Neuronal stem cell (in vitro differentiated cells): Measurements from ENCODE around the gene FAM131B.

Source experiments
- DNase-seq: peaks from one replicate; pipeline ENCODE4 v3.0.0-alpha.2; 2013; ENCODE audit warnings: low spot score
- H2AFZ ChIP-seq: one replicate; pipeline ENCODE4 v1.6.1; 2013; ENCODE audit warnings: mild to moderate bottlenecking, low read length, inconsistent platforms
- H2AK5ac ChIP-seq: 2 replicates; pipeline ENCODE4 v1.6.1; 2013; ENCODE audit warnings: low read depth, mild to moderate bottlenecking, inconsistent platforms, low read length, moderate library complexity, mixed read lengths
- H2BK120ac ChIP-seq: 2 replicates; pipeline ENCODE4 v1.6.1; 2013; ENCODE audit warnings: low read depth, mild to moderate bottlenecking, inconsistent platforms, low read length, moderate library complexity, mixed read lengths
- H2BK12ac ChIP-seq: one replicate; pipeline ENCODE4 v1.6.1; 2013; ENCODE audit warnings: low read length, inconsistent platforms
- H2BK15ac ChIP-seq: 2 replicates; pipeline ENCODE4 v1.6.1; 2013; ENCODE audit warnings: mild to moderate bottlenecking, low read length, inconsistent platforms, mixed read lengths
- H2BK5ac ChIP-seq: one replicate; pipeline ENCODE4 v1.6.1; 2013; ENCODE audit warnings: inconsistent platforms, mild to moderate bottlenecking, low read length, moderate library complexity
- H3K14ac ChIP-seq: one replicate; pipeline ENCODE4 v1.6.1; 2013; ENCODE audit warnings: low read length, inconsistent platforms
- H3K18ac ChIP-seq: 2 replicates; pipeline ENCODE4 v1.6.1; 2013; ENCODE audit warnings: low read length, inconsistent platforms
- H3K23ac ChIP-seq: 2 replicates; pipeline ENCODE4 v1.6.1; 2013; ENCODE audit warnings: low read depth, mild to moderate bottlenecking, mixed read lengths, low read length, inconsistent platforms; ENCODE audit not compliant: poor library complexity
- H3K27ac ChIP-seq: replicated peaks from 3 replicates; pipeline ENCODE4 v1.5.1; 2013; ENCODE audit warnings: low read length, inconsistent platforms
- H3K27me3 ChIP-seq, 3 experiments: 2 replicates each; pipeline ENCODE4 v1.6.1; 2013; ENCODE audit warnings: low read length in 3 of 3, mild to moderate bottlenecking in 2 of 3, inconsistent platforms in 1 of 3, low read depth in 1 of 3, mixed read lengths in 1 of 3, moderate library complexity in 1 of 3; ENCODE audit not compliant: control insufficient read depth in 3 of 3, insufficient read depth in 3 of 3
- H3K36me3 ChIP-seq, 2 donors: replicated peaks in 1 of 2; 2 replicates each; pipeline ENCODE4 v1.6.1; 2013; ENCODE audit warnings: low read length in 2 of 2; ENCODE audit not compliant: control insufficient read depth in 2 of 2, insufficient read depth in 2 of 2
- H3K4ac ChIP-seq: 2 replicates; pipeline ENCODE4 v1.6.1; 2013; ENCODE audit warnings: inconsistent platforms, mild to moderate bottlenecking, low read length, moderate library complexity
- H3K4me1 ChIP-seq, 2 donors: 1 replicate in 1 of 2; 2 replicates in 1 of 2; pipeline ENCODE4 v1.6.1; 2013; ENCODE audit warnings: low read length in 2 of 2, low read depth in 1 of 2; ENCODE audit not compliant: control insufficient read depth in 2 of 2, insufficient read depth in 1 of 2
- H3K4me2 ChIP-seq: one replicate; pipeline ENCODE4 v1.6.1; 2013; ENCODE audit warnings: mild to moderate bottlenecking, low read length, inconsistent platforms; ENCODE audit not compliant: insufficient read depth, poor library complexity, severe bottlenecking
- H3K4me3 ChIP-seq, 2 donors: 2 replicates each; pipeline ENCODE4 v1.5.1; 2013; ENCODE audit warnings: low read length in 2 of 2, mild to moderate bottlenecking in 2 of 2, inconsistent platforms in 1 of 2, moderate library complexity in 1 of 2
- H3K79me1 ChIP-seq: one replicate; pipeline ENCODE4 v1.6.1; 2013; ENCODE audit warnings: low read depth, mild to moderate bottlenecking, inconsistent platforms, low read length, moderate library complexity
- H3K9ac ChIP-seq: one replicate; pipeline ENCODE4 v1.6.1; 2013; ENCODE audit warnings: mild to moderate bottlenecking, low read depth, low read length, inconsistent platforms; ENCODE audit not compliant: poor library complexity
- H3K9me3 ChIP-seq, 2 donors: replicated peaks in 1 of 2; 2 replicates each; pipeline versions ENCODE3 to v1.6.1; 2013; ENCODE audit warnings: low read length in 2 of 2, mild to moderate bottlenecking in 2 of 2, inconsistent platforms in 1 of 2, low read depth in 1 of 2, mixed read lengths in 1 of 2, moderate library complexity in 1 of 2; ENCODE audit not compliant: control insufficient read depth in 2 of 2, insufficient read depth in 1 of 2
- H4K8ac ChIP-seq: one replicate; pipeline ENCODE4 v1.6.1; 2013; ENCODE audit warnings: low read depth, mild to moderate bottlenecking, inconsistent platforms, low read length, moderate library complexity
- H4K91ac ChIP-seq: one replicate; pipeline ENCODE4 v1.6.1; 2013; ENCODE audit warnings: low read length, low read depth, mild to moderate bottlenecking, inconsistent platforms; ENCODE audit not compliant: poor library complexity
- WGBS, 2 donors: extraction: QIAGEN DNeasy Blood & Tissue Kit; methylation state at CpG; one replicate each; pipeline ENCODE4 v1.1.7; 2013; ENCODE audit warnings: missing lambda C conversion rate in 2 of 2, mixed read lengths in 1 of 2; ENCODE audit not compliant: insufficient read length in 2 of 2, insufficient replicate concordance in 1 of 2; ENCODE audit errors: extremely low coverage in 2 of 2; 5-methylcytosine and 5-hydroxymethylcytosine counted together

FAM131B gene

DNA sequence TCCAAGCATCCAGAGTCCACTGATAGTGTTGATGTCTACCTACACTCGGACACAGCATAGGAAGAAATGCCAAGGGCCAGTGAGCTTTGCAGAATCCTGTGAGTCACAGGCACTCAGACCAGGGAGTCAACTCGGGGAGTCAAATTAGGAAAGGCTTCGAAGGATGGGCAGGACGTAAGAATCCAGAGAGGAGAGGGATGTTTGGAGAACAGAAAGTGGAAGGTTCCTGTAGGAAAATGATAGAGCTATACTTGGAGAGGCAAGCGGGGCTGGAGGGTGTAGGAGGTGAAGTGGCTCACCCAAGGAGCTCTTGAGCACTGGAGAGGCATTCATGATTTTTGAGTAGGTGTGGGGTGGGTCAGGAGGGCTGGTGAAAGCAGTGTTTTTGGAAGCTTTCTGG lies 21.6 kb upstream of the FAM131B start:
- Histone ChIP-seq H3K27ac (no peak overlapping the region), H4K8ac (no peak overlapping the region), H3K23ac (no peak overlapping the region), H3K4ac (no peak overlapping the region), H3K79me1 (peaks cover 8% of the 10 kb centered on the region), H2BK12ac (no peak overlapping the region), H3K4me1 (peaks cover 11 to 19% of the 10 kb centered on the region in 2 donors), H4K91ac (no peak overlapping the region), H3K27me3 (no peaks in the 10 kb centered on the region), H2AK5ac (no peak overlapping the region), H3K36me3 (peaks cover 23 to 58% of the 10 kb centered on the region in 2 donors), H3K14ac (no peak overlapping the region), H3K9me3 (peaks cover 0 to 2% of the 10 kb centered on the region in 2 donors), H2BK120ac (no peak overlapping the region), H3K9ac (no peak overlapping the region), H2BK15ac (no peak overlapping the region), H3K18ac (no peak overlapping the region), H3K4me2 (no peak overlapping the region), H3K4me3 (no peak overlapping the region), H2AFZ (no peak overlapping the region), H2BK5ac (no peak overlapping the region)
- DNase-seq: no peak
- no CpG with 5 or more reads among the region's 5 CpGs for WGBS, 2 donors

DNA sequence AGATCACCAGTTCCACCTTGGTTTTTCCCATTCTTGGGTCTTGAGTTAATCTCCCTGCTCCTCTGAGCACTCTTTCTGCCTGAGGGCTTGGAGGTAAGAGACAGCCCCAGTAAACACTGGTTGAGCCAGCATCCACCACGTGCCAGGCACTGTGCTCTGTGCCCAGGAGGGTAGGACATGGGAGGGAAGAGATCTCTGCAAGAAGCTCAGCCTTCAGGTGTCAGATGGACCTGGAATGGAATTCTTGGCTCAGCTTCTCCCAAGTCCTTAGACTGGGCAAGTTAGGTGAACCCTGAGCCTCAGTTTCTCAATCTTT lies 21.1 kb upstream of the FAM131B start:
- Histone ChIP-seq H3K4me3 (no peak overlapping the region), H3K4me1 (peaks cover 16 to 19% of the 10 kb centered on the region in 2 donors), H3K14ac (no peak overlapping the region), H4K91ac (no peak overlapping the region), H2BK5ac (no peak overlapping the region), H2BK12ac (no peak overlapping the region), H3K18ac (no peak overlapping the region), H3K4ac (no peak overlapping the region), H2AFZ (no peak overlapping the region), H3K9ac (no peak overlapping the region), H2BK15ac (no peak overlapping the region), H3K4me2 (no peak overlapping the region), H3K23ac (no peak overlapping the region), H3K27ac (no peak overlapping the region), H2AK5ac (no peak overlapping the region), H3K36me3 (peaks cover 17 to 52% of the 10 kb centered on the region in 2 donors), H3K27me3 (no peaks in the 10 kb centered on the region), H3K79me1 (peaks cover 8% of the 10 kb centered on the region), H4K8ac (no peak overlapping the region), H3K9me3 (peaks cover 0 to 2% of the 10 kb centered on the region in 2 donors), H2BK120ac (no peak overlapping the region)
- no CpG with 5 or more reads among the region's 1 CpG for WGBS, 2 donors
- DNase-seq: no peak

- Histone ChIP-seq H3K23ac (no peak overlapping the region), H2BK15ac (no peak overlapping the region), H3K9ac (no peak overlapping the region), H2BK12ac (no peak overlapping the region), H3K27me3 (no peaks in the 10 kb centered on the region), H2AK5ac (peak overlapping the region; percentile 40), H3K14ac (no peak overlapping the region), H3K27ac (no peak overlapping the region), H3K4me1 (peaks cover 16 to 19% of the 10 kb centered on the region in 2 donors), H4K91ac (no peak overlapping the region), H3K18ac (no peak overlapping the region), H3K4ac (no peak overlapping the region), H2BK5ac (no peak overlapping the region), H3K79me1 (peaks cover 7% of the 10 kb centered on the region), H3K4me2 (peak overlapping the region; percentile 12), H4K8ac (no peak overlapping the region), H3K9me3 (peaks cover 0 to 2% of the 10 kb centered on the region in 2 donors), H3K4me3 (peak overlapping the region; percentile 39 to 76), H2AFZ (no peak overlapping the region), H2BK120ac (no peak overlapping the region), H3K36me3 (peaks cover 13 to 47% of the 10 kb centered on the region in 2 donors)
- WGBS, 2 donors: no CpG with 5 or more reads among the region's 15 CpGs
- no peak for DNase-seq
Observed at GRCh38 chr7:143382791-143383641, 20.5 kb upstream of the FAM131B start.

- H4K91ac ChIP-seq: no peak overlapping the region
- no peak overlapping the region for H4K8ac ChIP-seq
- no peak overlapping the region for H2BK120ac ChIP-seq
- H3K9me3 ChIP-seq: peaks cover 0 to 2% of the 10 kb centered on the region in 2 donors
- no peak for DNase-seq
- H3K14ac ChIP-seq: no peak overlapping the region
- peak overlapping the region; percentile 73 for H3K4me2 ChIP-seq
- H3K36me3 ChIP-seq: peaks cover 8 to 39% of the 10 kb centered on the region in 2 donors
- no peak overlapping the region for H3K27ac ChIP-seq
- H2BK15ac ChIP-seq: no peak overlapping the region
- peak overlapping the region; percentile 93 for H3K18ac ChIP-seq
- peak overlapping the region; percentile 76 to 94 for H3K4me3 ChIP-seq
- no peaks in the 10 kb centered on the region for H3K27me3 ChIP-seq
- peak overlapping the region; percentile 44 for H3K23ac ChIP-seq
- no peak overlapping the region for H3K4ac ChIP-seq
- peak overlapping the region; percentile 79 for H2BK5ac ChIP-seq
- H3K9ac ChIP-seq: peak overlapping the region; percentile 61
- no CpG with 5 or more reads among the region's 21 CpGs for WGBS, 2 donors
- H2AFZ ChIP-seq: peak overlapping the region; percentile 96
- peak overlapping the region; percentile 34 for H2AK5ac ChIP-seq
- H3K4me1 ChIP-seq: peaks cover 16 to 19% of the 10 kb centered on the region in 2 donors
- peaks cover 4% of the 10 kb centered on the region for H3K79me1 ChIP-seq
- H2BK12ac ChIP-seq: no peak overlapping the region
Observed at GRCh38 chr7:143382126-143382790, 19.7 kb upstream of the FAM131B start.
